Activated CD8-positive, alpha-beta memory T cell treated with anti-CD3 and anti-CD28 coated beads for 24 hours (primary cell): ENCODE measurements around the gene TMEM161A.
A peak's percentile ranks its signal among the peaks of the same experiment; 100 is the strongest.
"Not testable (repeated sequence)": the region's sequence is repeated elsewhere in the genome, so short reads cannot be mapped to it uniquely, and the experiment has no call there.

Experiments
- DNase-seq: peaks from one replicate; pipeline ENCODE4 v3.0.0-alpha.2; 2020

Gene TMEM161A

GRCh38 chr19:19154768-19155494 is 16.7 kb upstream of the TMEM161A start:
- no peak for DNase-seq

GRCh38 chr19:19152668-19153384 is 14.5 kb upstream of the TMEM161A start:
- no peak for DNase-seq

GRCh38 chr19:19151418-19151817 is 13.1 kb upstream of the TMEM161A start:
- DNase-seq, result no peak

- no peak for DNase-seq
Observed at GRCh38 chr19:19149435-19149834, 11.2 kb upstream of the TMEM161A start.

- not testable (repeated sequence) for DNase-seq
Observed at GRCh38 chr19:19148504-19148903, 10.2 kb upstream of the TMEM161A start.

GRCh38 chr19:19147344-19147743 is 9.1 kb upstream of the TMEM161A start:
- no peak for DNase-seq

GRCh38 chr19:19146865-19147264 is 8.6 kb upstream of the TMEM161A start:
- DNase-seq, result no peak

GRCh38 chr19:19145684-19146608 is 7.7 kb upstream of the TMEM161A start:
- peak; percentile 99 for DNase-seq

- DNase-seq, result no peak
Observed at GRCh38 chr19:19145281-19145680, 7.0 kb upstream of the TMEM161A start.

- no peak for DNase-seq
Observed at GRCh38 chr19:19142347-19142746, 4.1 kb upstream of the TMEM161A start.

- no peak for DNase-seq
Observed at GRCh38 chr19:19140476-19140875, 2.2 kb upstream of the TMEM161A start.

- no peak for DNase-seq
Observed at GRCh38 chr19:19139876-19140229, 1.6 kb upstream of the TMEM161A start.

- DNase-seq, result no peak
Observed at GRCh38 chr19:19137556-19138108, 646 bp downstream of the TMEM161A start.

GRCh38 chr19:19135713-19136112 is 2.6 kb downstream of the TMEM161A start:
- not testable (repeated sequence) for DNase-seq

- DNase-seq, result peak; percentile 72
Observed at GRCh38 chr19:19134687-19135158, 3.6 kb downstream of the TMEM161A start.

GRCh38 chr19:19133985-19134384 is 4.3 kb downstream of the TMEM161A start:
- DNase-seq, result no peak

GRCh38 chr19:19132912-19133311 is 5.4 kb downstream of the TMEM161A start:
- no peak for DNase-seq

GRCh38 chr19:19131989-19132388 is 6.3 kb downstream of the TMEM161A start:
- DNase-seq, result no peak

GRCh38 chr19:19126102-19126501 is 12.2 kb downstream of the TMEM161A start:
- no peak for DNase-seq

- no peak for DNase-seq
Observed at GRCh38 chr19:19123386-19123785, 14.9 kb downstream of the TMEM161A start.

- DNase-seq, result no peak
Observed at GRCh38 chr19:19122902-19123301, 15.4 kb downstream of the TMEM161A start.

GRCh38 chr19:19121371-19121770 is 16.9 kb downstream of the TMEM161A start:
- no peak for DNase-seq
